Effector memory CD4-positive, alpha-beta T cell (primary cell): ENCODE data around the gene SERPINB4.
"Not testable (repeated sequence)": the region's sequence is repeated elsewhere in the genome, so short reads cannot be mapped to it uniquely, and the experiment has no call there.

Experiments
- DNase-seq, 3 donors: peaks; one replicate each; pipeline ENCODE4 v3.0.0-alpha.2; 2020
- H3K27ac ChIP-seq: 2 replicates; pipeline ENCODE4 v1.7.0; 2013; ENCODE audit warnings: mild to moderate bottlenecking, low read length, moderate library complexity; ENCODE audit not compliant: insufficient read depth, poor library complexity, severe bottlenecking
- H3K27me3 ChIP-seq: replicated peaks from 2 replicates; pipeline ENCODE4 v1.7.0; 2013; ENCODE audit warnings: mild to moderate bottlenecking, low read length; ENCODE audit not compliant: insufficient read depth, control insufficient read depth, poor library complexity, severe bottlenecking
- H3K36me3 ChIP-seq: 2 replicates; pipeline ENCODE4 v1.7.0; 2013; ENCODE audit warnings: mild to moderate bottlenecking, low read length, moderate library complexity; ENCODE audit not compliant: control insufficient read depth, insufficient read depth
- H3K4me1 ChIP-seq: 2 replicates; pipeline ENCODE4 v1.7.0; 2013; ENCODE audit warnings: low read length, mild to moderate bottlenecking; ENCODE audit not compliant: control insufficient read depth, insufficient read depth, poor library complexity, severe bottlenecking
- H3K4me3 ChIP-seq: 2 replicates; pipeline ENCODE4 v1.7.0; 2013; ENCODE audit warnings: low read length, low read depth, mild to moderate bottlenecking; ENCODE audit not compliant: insufficient read depth, poor library complexity, severe bottlenecking
- H3K9me3 ChIP-seq: 2 replicates; pipeline ENCODE4 v1.7.0; 2013; ENCODE audit warnings: mild to moderate bottlenecking, low read length, moderate library complexity; ENCODE audit not compliant: control insufficient read depth
- total RNA-seq, 3 donors: gene quantifications; one replicate each; lab custom pipeline; 2026; lab: John Stamatoyannopoulos, UW

The SERPINB4 gene
- 0 reads per million in 3 donors for total RNA-seq

DNA sequence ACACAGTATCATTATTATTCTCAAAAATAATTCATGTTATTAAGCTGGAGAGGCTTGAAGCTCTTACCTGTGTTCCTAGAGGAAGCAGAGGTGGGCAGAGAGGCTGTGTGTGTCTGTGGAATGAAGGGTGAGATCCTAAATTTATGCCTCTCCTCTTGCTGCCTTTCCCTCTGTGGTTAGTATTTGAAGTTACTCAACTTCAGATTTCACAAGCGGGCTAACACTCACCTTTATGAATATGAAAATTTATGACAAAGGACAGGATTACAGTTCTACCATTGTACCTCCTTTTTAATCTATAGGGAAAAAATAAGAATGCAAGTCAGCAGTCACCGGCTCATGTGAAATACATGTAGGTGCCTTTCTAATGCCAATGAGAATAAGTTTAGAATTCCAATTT lies at the start of gene SERPINB4:
Gene SERPINB4, minus strand, starts transcription at position 115 of the 400 bp plus-strand sequence. CDS start 679 bp downstream, outside the sequence.
- not testable (repeated sequence) for H3K27me3 ChIP-seq, H3K4me3 ChIP-seq, H3K4me1 ChIP-seq, DNase-seq, H3K9me3 ChIP-seq, H3K36me3 ChIP-seq, H3K27ac ChIP-seq

DNA sequence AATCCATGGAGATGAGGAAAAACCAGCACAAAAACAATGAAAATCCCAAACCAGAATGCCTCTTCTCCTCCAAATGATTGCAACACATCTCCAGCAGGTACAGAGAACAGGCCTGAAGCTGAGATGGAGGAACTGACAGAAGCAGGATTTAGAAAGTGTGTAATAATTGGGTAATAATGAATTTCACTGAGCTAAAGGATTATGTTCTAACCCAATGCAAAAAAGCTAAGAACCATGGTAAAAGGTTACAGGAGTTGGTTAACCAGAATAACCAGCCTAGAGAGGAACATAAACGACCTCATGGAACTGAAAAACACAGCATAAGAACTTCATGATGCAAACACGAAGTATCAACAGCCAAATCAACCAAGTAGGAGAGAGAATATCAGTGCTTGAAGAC lies 45.0 kb upstream of the SERPINB4 start:
- H3K36me3 ChIP-seq: no peaks in the 10 kb centered on the region
- no peaks in the 10 kb centered on the region for H3K4me1 ChIP-seq
- no peak overlapping the region for H3K27ac ChIP-seq
- no peaks in the 10 kb centered on the region for H3K27me3 ChIP-seq
- DNase-seq: no peak
- H3K9me3 ChIP-seq: no peaks in the 10 kb centered on the region
- no peak overlapping the region for H3K4me3 ChIP-seq

- DNase-seq: no peak
- no peaks in the 10 kb centered on the region for H3K27me3 ChIP-seq
- no peak overlapping the region for H3K27ac ChIP-seq
- H3K9me3 ChIP-seq: no peaks in the 10 kb centered on the region
- H3K4me3 ChIP-seq: no peak overlapping the region
- H3K4me1 ChIP-seq: no peaks in the 10 kb centered on the region
- H3K36me3 ChIP-seq: no peaks in the 10 kb centered on the region
Observed at GRCh38 chr18:63686871-63687270, 42.8 kb upstream of the SERPINB4 start.

- Histone ChIP-seq H3K36me3 (no peaks in the 10 kb centered on the region), H3K27ac (no peak overlapping the region), H3K4me1 (no peaks in the 10 kb centered on the region), H3K4me3 (no peak overlapping the region), H3K27me3 (no peaks in the 10 kb centered on the region), H3K9me3 (no peaks in the 10 kb centered on the region)
- no peak for DNase-seq
Observed at GRCh38 chr18:63684718-63685117, 40.7 kb upstream of the SERPINB4 start.

GRCh38 chr18:63683890-63684289 lies 39.8 kb upstream of the SERPINB4 start:
- no peak for DNase-seq
- Histone ChIP-seq H3K27ac (no peak overlapping the region), H3K27me3 (no peaks in the 10 kb centered on the region), H3K4me1 (no peaks in the 10 kb centered on the region), H3K36me3 (no peaks in the 10 kb centered on the region), H3K4me3 (no peak overlapping the region), H3K9me3 (no peaks in the 10 kb centered on the region)

DNA sequence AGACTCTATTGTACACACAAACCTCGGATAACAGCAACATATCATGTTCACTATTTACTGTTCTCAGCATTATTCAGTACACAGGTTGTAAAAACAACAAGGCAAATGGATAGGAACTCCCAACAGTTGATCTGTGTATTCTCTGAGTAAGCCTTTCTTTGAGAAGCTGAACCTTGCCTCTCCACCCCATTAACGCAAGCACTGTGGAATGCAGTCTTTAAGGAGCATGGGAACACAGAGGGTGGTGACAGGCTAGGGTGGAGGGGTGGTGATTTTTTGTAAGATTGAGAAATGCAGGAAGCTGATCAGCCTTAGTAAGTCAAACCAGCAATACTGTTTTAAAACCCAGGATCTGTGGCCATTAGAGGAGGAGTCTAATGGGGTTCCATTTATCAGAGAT lies 39.1 kb upstream of the SERPINB4 start:
- no peak for DNase-seq
- Histone ChIP-seq H3K36me3 (no peaks in the 10 kb centered on the region), H3K9me3 (no peaks in the 10 kb centered on the region), H3K4me3 (no peak overlapping the region), H3K4me1 (no peaks in the 10 kb centered on the region), H3K27me3 (no peaks in the 10 kb centered on the region), H3K27ac (no peak overlapping the region)

DNA sequence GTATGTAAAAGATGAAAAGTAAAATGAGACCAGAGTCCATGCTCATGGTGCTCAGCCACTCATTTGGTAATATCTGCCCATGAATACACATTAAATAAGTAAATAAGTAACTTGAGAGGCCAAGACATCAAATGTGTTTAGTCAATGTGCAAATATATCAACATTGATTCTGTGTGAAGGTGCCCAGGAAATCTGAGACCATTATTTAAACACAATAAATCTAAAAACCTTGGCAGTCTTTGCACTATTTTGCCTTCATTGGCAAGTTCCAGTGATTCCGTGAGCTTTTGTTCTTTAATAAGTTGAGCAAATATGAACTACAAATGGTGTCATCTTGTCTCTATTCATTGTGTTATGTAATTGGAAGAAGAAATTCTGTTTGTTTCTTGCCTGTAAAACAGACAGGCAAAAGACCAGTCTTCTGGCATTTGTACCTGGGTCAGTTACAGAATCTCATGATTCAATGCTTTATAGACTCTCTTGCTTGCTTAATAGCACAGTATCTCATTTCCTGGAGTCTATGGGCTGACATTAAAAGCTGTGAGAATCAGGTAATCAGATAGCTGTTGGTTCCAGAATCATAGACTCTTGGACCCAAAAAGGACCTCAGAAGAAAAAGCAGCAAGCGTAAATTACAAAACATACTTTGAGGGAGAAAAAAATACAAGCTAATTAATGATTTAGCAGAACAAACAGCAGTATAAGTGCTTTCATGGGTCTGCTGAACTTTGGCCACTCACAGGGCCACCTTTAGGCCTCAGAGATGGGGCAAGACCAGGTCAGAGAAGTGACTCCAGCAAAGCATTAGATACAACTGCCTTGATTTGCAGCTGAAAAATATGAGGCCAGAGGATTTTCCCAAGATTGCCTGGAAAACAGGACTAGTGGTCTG lies 37.6 kb upstream of the SERPINB4 start:
- H3K36me3 ChIP-seq: no peaks in the 10 kb centered on the region
- no peaks in the 10 kb centered on the region for H3K27me3 ChIP-seq
- H3K4me1 ChIP-seq: no peaks in the 10 kb centered on the region
- H3K4me3 ChIP-seq: no peak overlapping the region
- H3K27ac ChIP-seq: no peak overlapping the region
- DNase-seq: no peak
- H3K9me3 ChIP-seq: no peaks in the 10 kb centered on the region

GRCh38 chr18:63679820-63680606 lies 36.0 kb upstream of the SERPINB4 start:
- no peak overlapping the region for H3K4me3 ChIP-seq

DNA sequence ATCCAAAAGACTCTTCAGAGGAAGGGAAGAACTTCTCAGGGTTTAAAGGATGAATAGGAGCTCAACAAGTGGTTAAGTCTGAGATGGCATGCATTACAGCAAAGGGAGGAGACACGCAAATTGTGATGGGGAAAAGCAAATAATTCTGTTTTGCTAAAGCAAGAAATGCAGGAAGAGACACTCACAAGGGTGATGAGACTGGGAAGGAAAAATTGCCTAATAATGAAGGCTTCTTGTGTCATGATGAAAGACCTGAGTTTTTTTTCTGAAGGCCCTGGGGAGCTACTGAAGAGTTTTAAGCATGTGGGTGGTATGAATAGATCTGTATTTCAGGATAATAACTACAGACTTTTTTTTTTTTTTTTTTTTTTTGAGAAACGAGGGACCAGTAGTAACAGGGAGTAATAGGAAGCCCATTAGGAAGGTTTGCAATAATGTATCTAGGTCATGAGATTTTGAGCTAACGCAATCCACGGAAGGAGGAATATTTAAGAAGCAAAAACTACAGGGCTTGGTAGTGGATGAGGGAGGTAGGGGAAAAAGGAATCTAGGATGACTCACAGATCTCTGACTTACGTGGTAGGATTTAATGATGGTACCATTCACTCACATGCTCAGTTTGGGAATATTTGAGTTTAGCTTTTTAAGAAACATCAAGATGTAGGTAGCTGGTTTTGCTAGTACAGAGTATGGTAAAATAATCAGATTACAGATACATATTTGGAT lies 33.6 kb upstream of the SERPINB4 start:
- Histone ChIP-seq H3K4me1 (no peaks in the 10 kb centered on the region), H3K27me3 (no peaks in the 10 kb centered on the region), H3K4me3 (no peak overlapping the region), H3K27ac (no peak overlapping the region), H3K9me3 (no peaks in the 10 kb centered on the region), H3K36me3 (no peaks in the 10 kb centered on the region)
- no peak for DNase-seq

More at GRCh38 chr18:63679820-63680606, 36.0 kb upstream of the SERPINB4 start:
- Histone ChIP-seq H3K27me3 (no peaks in the 10 kb centered on the region), H3K4me1 (no peaks in the 10 kb centered on the region), H3K36me3 (no peaks in the 10 kb centered on the region), H3K9me3 (no peaks in the 10 kb centered on the region), H3K27ac (no peak overlapping the region)
- no peak for DNase-seq
